ENCODE data around the gene IFNL1.

IFNL1 gene

GRCh38 chr19:39276740-39277139, 19.5 kb upstream of the IFNL1 start:
- Histone ChIP-seq H3K36me3 (replicated peaks; ENCODE audit: insufficient read depth, low read length) (no peaks in the 10 kb centered on the region), H3K9ac (ENCODE audit: low read length) (no peak overlapping the region), H3K9me2 (replicated peaks; ENCODE audit: insufficient read depth, low read length) (no peaks in the 10 kb centered on the region), H3K4me2 (ENCODE audit: low read depth, low read length) (no peak overlapping the region), H3K4me3 (ENCODE audit: low read length) (no peak overlapping the region), H2AFZ (ENCODE audit: low read length) (no peak overlapping the region), H3F3A (ENCODE audit: insufficient read depth, low read length) (no peaks in the 10 kb centered on the region), H3K4me1 (ENCODE audit: low read length) (no peaks in the 10 kb centered on the region), H3K27me3 (replicated peaks; ENCODE audit: insufficient read depth, low read length) (no peaks in the 10 kb centered on the region; the same call in none of the 2 replicates), H4K20me1 (ENCODE audit: insufficient read depth, low read length) (no peaks in the 10 kb centered on the region), H3K79me2 (ENCODE audit: low read length) (no peaks in the 10 kb centered on the region), H3K27ac (ENCODE audit: low read length) (no peak overlapping the region), H3K9me3 (replicated peaks; ENCODE audit: insufficient read depth, low read length) (no peaks in the 10 kb centered on the region)
- no peak for TF ChIP-seq EZH2 (optimal IDR thresholded peaks at IDR 0.05; ENCODE audit: low read depth, low read length)
- DNase-seq: no peak

DNA sequence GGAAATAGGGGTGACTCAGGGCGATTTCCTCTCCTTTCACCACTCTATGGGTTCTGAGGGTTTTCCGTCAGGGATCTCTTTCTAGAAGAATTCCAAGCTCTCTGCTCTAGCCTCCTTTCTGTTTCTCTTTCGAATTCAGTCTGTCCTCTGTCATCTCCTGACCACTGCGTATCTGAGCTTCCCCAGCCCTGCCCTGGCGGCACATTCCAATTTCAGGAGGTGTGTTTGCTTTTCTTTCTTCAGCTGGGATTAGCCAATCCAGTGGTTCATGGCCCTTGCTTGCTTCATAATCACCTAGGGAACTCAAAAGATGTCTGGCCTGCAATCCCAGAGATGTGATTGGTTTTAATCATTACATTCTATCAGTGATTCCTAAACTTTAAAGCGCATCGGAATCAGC, 18.6 kb upstream of the IFNL1 start:
- Histone ChIP-seq H3K4me1 (ENCODE audit: low read length) (no peaks in the 10 kb centered on the region), H3F3A (ENCODE audit: insufficient read depth, low read length) (no peaks in the 10 kb centered on the region), H3K27ac (ENCODE audit: low read length) (no peak overlapping the region), H3K4me3 (ENCODE audit: low read length) (no peak overlapping the region), H3K9me3 (replicated peaks; ENCODE audit: insufficient read depth, low read length) (no peaks in the 10 kb centered on the region), H3K27me3 (replicated peaks; ENCODE audit: insufficient read depth, low read length) (no peaks in the 10 kb centered on the region; the same call in none of the 2 replicates), H3K4me2 (ENCODE audit: low read depth, low read length) (no peak overlapping the region), H3K79me2 (ENCODE audit: low read length) (no peaks in the 10 kb centered on the region), H4K20me1 (ENCODE audit: insufficient read depth, low read length) (no peaks in the 10 kb centered on the region), H2AFZ (ENCODE audit: low read length) (no peak overlapping the region), H3K9ac (ENCODE audit: low read length) (no peak overlapping the region), H3K9me2 (replicated peaks; ENCODE audit: insufficient read depth, low read length) (no peaks in the 10 kb centered on the region), H3K36me3 (replicated peaks; ENCODE audit: insufficient read depth, low read length) (no peaks in the 10 kb centered on the region)
- TF ChIP-seq EZH2 (optimal IDR thresholded peaks at IDR 0.05; ENCODE audit: low read depth, low read length) (no peak), CTCF (IDR thresholded peaks at IDR 0.05; ENCODE audit: low read length) (no peak), EZH2phosphoT487 (IDR thresholded peaks at IDR 0.05; ENCODE audit: low read length) (no peak)
- no peak for DNase-seq

DNA sequence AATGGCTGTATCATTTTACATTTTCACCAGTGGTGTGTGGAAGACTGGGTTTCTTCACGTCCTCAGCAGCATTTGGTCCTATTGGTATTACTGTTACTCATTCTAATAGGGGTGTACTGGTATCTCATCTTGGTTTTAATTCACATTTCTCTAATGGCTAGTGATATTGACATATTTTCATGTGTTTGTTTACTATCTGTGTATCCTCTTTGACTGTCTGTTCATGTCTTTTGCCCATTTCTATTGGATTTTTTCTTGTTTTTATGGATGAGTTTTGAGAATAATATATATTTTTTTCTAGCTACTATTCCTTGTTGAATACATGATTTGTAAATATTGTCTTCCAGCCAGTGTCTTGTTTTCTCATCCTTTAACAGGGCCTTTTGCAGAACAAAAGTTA, 14.2 kb upstream of the IFNL1 start:
- no peaks in the 10 kb centered on the region for H3K79me2 ChIP-seq (ENCODE audit: low read length)
- no peak overlapping the region for H2AFZ ChIP-seq (ENCODE audit: low read length)
- H3K27me3 ChIP-seq (replicated peaks; ENCODE audit: insufficient read depth, low read length): no peaks in the 10 kb centered on the region; the same call in 1 of the 2 replicates
- H3K36me3 ChIP-seq (replicated peaks; ENCODE audit: insufficient read depth, low read length): no peaks in the 10 kb centered on the region
- H3K9me3 ChIP-seq (replicated peaks; ENCODE audit: insufficient read depth, low read length): no peaks in the 10 kb centered on the region
- H3K27ac ChIP-seq (ENCODE audit: low read length): no peak overlapping the region
- H3K9ac ChIP-seq (ENCODE audit: low read length): no peak overlapping the region
- H3K4me3 ChIP-seq (ENCODE audit: low read length): no peak overlapping the region
- H3K9me2 ChIP-seq (replicated peaks; ENCODE audit: insufficient read depth, low read length): no peaks in the 10 kb centered on the region
- H3K4me2 ChIP-seq (ENCODE audit: low read depth, low read length): no peak overlapping the region
- DNase-seq: no peak
- no peaks in the 10 kb centered on the region for H4K20me1 ChIP-seq (ENCODE audit: insufficient read depth, low read length)
- TF ChIP-seq CTCF (IDR thresholded peaks at IDR 0.05; ENCODE audit: low read length) (no peak), EZH2 (optimal IDR thresholded peaks at IDR 0.05; ENCODE audit: low read depth, low read length) (no peak), EZH2phosphoT487 (IDR thresholded peaks at IDR 0.05; ENCODE audit: low read length) (no peak)
- no peaks in the 10 kb centered on the region for H3K4me1 ChIP-seq (ENCODE audit: low read length)
- no peaks in the 10 kb centered on the region for H3F3A ChIP-seq (ENCODE audit: insufficient read depth, low read length)

GRCh38 chr19:39284032-39284431, 12.2 kb upstream of the IFNL1 start:
- TF ChIP-seq CTCF (IDR thresholded peaks at IDR 0.05; ENCODE audit: low read length) (no peak), EZH2phosphoT487 (IDR thresholded peaks at IDR 0.05; ENCODE audit: low read length) (no peak), EZH2 (optimal IDR thresholded peaks at IDR 0.05; ENCODE audit: low read depth, low read length) (no peak)
- Histone ChIP-seq H3F3A (ENCODE audit: insufficient read depth, low read length) (no peaks in the 10 kb centered on the region), H3K4me1 (ENCODE audit: low read length) (no peaks in the 10 kb centered on the region), H3K9ac (ENCODE audit: low read length) (no peak overlapping the region), H2AFZ (ENCODE audit: low read length) (no peak overlapping the region), H3K36me3 (replicated peaks; ENCODE audit: insufficient read depth, low read length) (no peaks in the 10 kb centered on the region), H3K9me3 (replicated peaks; ENCODE audit: insufficient read depth, low read length) (no peaks in the 10 kb centered on the region), H4K20me1 (ENCODE audit: insufficient read depth, low read length) (no peaks in the 10 kb centered on the region), H3K4me3 (ENCODE audit: low read length) (no peak overlapping the region), H3K79me2 (ENCODE audit: low read length) (no peaks in the 10 kb centered on the region), H3K9me2 (replicated peaks; ENCODE audit: insufficient read depth, low read length) (no peaks in the 10 kb centered on the region), H3K4me2 (ENCODE audit: low read depth, low read length) (no peak overlapping the region), H3K27ac (ENCODE audit: low read length) (no peak overlapping the region), H3K27me3 (replicated peaks; ENCODE audit: insufficient read depth, low read length) (no peaks in the 10 kb centered on the region; the same call in 1 of the 2 replicates)
- no peak for DNase-seq

Measured in MM.1S (cell line).